ENCODE data around the gene NSUN2.

GRCh38 chr5:6552612-6553011, 80.2 kb downstream of the NSUN2 start:
- TF ChIP-seq, protein P1, sequence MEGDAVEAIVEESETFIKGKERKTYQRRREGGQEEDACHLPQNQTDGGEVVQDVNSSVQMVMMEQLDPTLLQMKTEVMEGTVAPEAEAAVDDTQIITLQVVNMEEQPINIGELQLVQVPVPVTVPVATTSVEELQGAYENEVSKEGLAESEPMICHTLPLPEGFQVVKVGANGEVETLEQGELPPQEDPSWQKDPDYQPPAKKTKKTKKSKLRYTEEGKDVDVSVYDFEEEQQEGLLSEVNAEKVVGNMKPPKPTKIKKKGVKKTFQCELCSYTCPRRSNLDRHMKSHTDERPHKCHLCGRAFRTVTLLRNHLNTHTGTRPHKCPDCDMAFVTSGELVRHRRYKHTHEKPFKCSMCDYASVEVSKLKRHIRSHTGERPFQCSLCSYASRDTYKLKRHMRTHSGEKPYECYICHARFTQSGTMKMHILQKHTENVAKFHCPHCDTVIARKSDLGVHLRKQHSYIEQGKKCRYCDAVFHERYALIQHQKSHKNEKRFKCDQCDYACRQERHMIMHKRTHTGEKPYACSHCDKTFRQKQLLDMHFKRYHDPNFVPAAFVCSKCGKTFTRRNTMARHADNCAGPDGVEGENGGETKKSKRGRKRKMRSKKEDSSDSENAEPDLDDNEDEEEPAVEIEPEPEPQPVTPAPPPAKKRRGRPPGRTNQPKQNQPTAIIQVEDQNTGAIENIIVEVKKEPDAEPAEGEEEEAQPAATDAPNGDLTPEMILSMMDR (conservative IDR thresholded peaks at IDR 0.05), result no peak
- TF ChIP-seq EZH2 (IDR thresholded peaks at IDR 0.05; ENCODE audit: low read depth), result no peak
